Activated CD4-positive, alpha-beta memory T cell treated with anti-CD3 and anti-CD28 coated beads for 36 hours (primary cell): Measurements from ENCODE around the gene JUP. TPM values are rescaled to one million over a fixed set of nuclear protein-coding genes. Genes with fewer than 3 reads are reported as not detected.

Source experiments
- CTCF ChIA-PET: fragments of 350-600 bp; sonication (Branson Sonifier 250); formaldehyde crosslinking; loops from one replicate; lab custom pipeline; 2021; ENCODE audit warnings: antibody characterized with exemption, inconsistent platforms; lab: Charles Lee
- POLR2A ChIA-PET: fragments of 350-600 bp; sonication (Branson Sonifier 250); formaldehyde crosslinking; loops from one replicate; lab custom pipeline; 2021; ENCODE audit warnings: antibody characterized with exemption; lab: Charles Lee
- DNase-seq: peaks from one replicate; pipeline ENCODE4 v3.0.0-alpha.2; 2020
- H3K27ac Mint-ChIP-seq: one replicate; pipeline ENCODE4 v1.8.0; 2021; ENCODE audit warnings: mixed read lengths
- H3K27me3 Mint-ChIP-seq: one replicate; pipeline ENCODE4 v1.8.0; 2021; ENCODE audit warnings: mixed read lengths
- H3K36me3 Mint-ChIP-seq: one replicate; pipeline ENCODE4 v1.8.0; 2021; ENCODE audit warnings: mixed read lengths
- H3K4me1 Mint-ChIP-seq: one replicate; pipeline ENCODE4 v1.8.0; 2021; ENCODE audit warnings: low read depth, mixed read lengths
- H3K4me3 Mint-ChIP-seq: one replicate; pipeline ENCODE4 v1.8.0; 2021; ENCODE audit warnings: mild to moderate bottlenecking, mixed read lengths
- H3K9me3 Mint-ChIP-seq: one replicate; pipeline ENCODE4 v1.8.0; 2021; ENCODE audit warnings: mixed read lengths
- intact Hi-C: fragments of 100-400 bp; cut with micrococcal nuclease; formaldehyde crosslinking; loops from one replicate; pipeline ENCODE4 v1.15.1; 2023
- total RNA-seq, 2 experiments: library from RNA; stranded (reverse); gene quantifications; one replicate each; pipeline ENCODE4 v1.2.3, GENCODE V29; 2021

The JUP gene
- total RNA-seq, 2 experiments from 2014 or later = 0.12 to 0.29 TPM

DNA sequence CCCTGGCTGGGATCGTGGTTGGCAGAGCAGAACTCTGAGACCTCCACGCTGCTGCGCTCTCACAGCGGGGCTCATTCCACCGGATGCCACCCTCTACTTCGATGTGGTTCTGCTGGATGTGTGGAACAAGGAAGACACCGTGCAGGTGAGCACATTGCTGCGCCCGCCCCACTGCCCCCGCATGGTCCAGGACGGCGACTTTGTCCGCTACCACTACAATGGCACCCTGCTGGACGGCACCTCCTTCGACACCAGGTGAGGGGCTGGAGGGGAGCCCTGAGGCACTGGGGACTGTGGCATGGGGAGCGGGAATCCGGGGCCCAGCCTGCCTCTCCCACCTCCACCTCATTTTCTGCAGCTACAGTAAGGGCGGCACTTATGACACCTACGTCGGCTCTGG lies 31.5 kb upstream of the JUP start:
- ChIA-PET POLR2A (no interaction called here), CTCF (no interaction called here)
- DNase-seq = no peak
- no peaks in the 10 kb centered on the region for H3K9me3 Mint-ChIP-seq
- H3K4me1 Mint-ChIP-seq = peaks cover 3% of the 10 kb centered on the region
- peaks cover 1% of the 10 kb centered on the region for H3K27me3 Mint-ChIP-seq
- no peak overlapping the region for H3K27ac Mint-ChIP-seq
- no peak overlapping the region for H3K4me3 Mint-ChIP-seq
- intact Hi-C loops = no loop called here
- no peaks in the 10 kb centered on the region for H3K36me3 Mint-ChIP-seq

DNA sequence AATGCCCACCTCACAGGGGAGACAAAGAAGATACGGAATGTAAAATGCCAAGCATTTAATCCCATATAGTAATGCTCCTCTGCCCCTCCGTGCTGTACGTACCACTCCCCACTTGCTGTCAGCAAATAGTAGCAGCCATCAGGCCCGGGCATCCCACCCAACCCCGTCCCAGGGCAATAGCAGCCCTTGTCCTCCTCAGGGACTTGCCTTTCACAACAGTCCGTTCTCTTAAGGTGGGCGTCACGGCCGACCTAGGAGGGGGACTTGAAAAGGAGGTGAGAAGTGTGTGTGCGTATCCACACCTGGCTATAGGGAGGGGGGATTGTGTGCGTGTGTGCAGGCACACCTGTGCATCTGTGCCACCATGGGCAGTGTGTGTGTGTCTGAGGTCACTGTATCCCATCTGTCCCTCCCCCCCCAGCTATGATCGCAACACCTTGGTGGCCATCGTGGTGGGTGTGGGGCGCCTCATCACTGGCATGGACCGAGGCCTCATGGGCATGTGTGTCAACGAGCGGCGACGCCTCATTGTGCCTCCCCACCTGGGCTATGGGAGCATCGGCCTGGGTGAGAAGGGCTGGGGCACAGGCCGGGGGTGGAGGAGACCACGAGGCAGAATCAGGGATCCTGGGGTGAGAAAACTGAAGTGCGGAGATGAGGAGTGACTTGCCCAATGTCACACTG lies 30.3 kb upstream of the JUP start:
- H3K27ac Mint-ChIP-seq = no peak overlapping the region
- DNase-seq = no peak
- H3K36me3 Mint-ChIP-seq = no peaks in the 10 kb centered on the region
- intact Hi-C loops = no loop called here
- H3K9me3 Mint-ChIP-seq = no peaks in the 10 kb centered on the region
- H3K4me3 Mint-ChIP-seq = no peak overlapping the region
- peaks cover 4% of the 10 kb centered on the region for H3K27me3 Mint-ChIP-seq
- ChIA-PET CTCF (interaction anchor here (2.9 kb wide), 1 partner anchor 15 kb away, joined by 7 read pairs; no protein-coding TSS in a partner anchor), POLR2A (no interaction called here)
- peaks cover 9% of the 10 kb centered on the region for H3K4me1 Mint-ChIP-seq

DNA sequence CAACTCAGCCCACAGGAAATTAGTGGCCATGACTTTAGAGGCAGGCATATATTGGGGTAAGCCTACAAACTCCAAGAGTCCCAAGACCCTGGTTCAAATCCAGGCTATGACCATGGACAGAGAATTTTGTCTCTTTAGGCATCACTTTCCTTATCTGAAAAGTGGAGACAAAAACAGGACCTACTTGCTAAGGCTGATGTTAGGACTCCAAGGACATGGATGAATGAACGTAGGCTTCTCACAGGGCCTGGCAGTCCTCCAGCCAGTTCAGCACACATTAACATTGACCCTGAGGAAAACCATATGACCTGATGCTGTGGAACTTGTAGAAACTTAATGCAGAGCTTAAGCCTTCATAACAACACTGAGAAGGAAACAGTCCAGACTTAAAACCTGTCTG lies 27.7 kb upstream of the JUP start:
- ChIA-PET CTCF (interaction anchor here (2.9 kb wide), 1 partner anchor 13 kb away, joined by 7 read pairs; no protein-coding TSS in a partner anchor), POLR2A (interaction anchor here (1.0 kb wide), 1 partner anchor 51 kb away, joined by 4 read pairs; the partner anchor contains the start of gene KLHL11)
- Mint-ChIP-seq H3K4me3 (no peak overlapping the region), H3K27ac (no peak overlapping the region), H3K27me3 (peaks cover 4% of the 10 kb centered on the region), H3K4me1 (peaks cover 17% of the 10 kb centered on the region), H3K9me3 (no peaks in the 10 kb centered on the region), H3K36me3 (no peaks in the 10 kb centered on the region)
- no peak for DNase-seq
- intact Hi-C loops = no loop called here

DNA sequence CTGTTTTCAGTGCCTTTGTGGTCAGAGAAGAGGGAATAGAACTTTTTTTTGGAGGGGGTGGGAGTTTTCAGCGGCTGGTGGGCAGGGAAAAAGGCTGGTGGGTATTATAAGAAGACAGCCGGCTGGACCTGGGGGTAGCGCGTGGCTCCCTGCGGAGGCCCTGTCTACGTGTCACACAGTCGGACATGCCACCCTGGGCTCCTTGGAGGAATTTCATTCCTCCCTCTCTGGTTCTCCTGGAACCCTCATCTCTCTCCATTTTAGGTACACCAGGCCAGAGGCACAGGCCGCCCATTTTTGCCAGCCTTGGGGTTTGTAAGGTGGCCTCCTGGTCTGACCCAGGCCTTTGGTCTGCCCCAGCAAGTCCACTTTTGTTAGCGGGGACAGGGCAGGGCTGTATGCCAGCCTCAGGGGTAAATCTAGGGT lies 27.2 kb upstream of the JUP start:
- POLR2A ChIA-PET = no interaction called here
- CTCF ChIA-PET = interaction anchor here (2.9 kb wide), 1 partner anchor 12 kb away, joined by 7 read pairs; no protein-coding TSS in a partner anchor
- Mint-ChIP-seq H3K27me3 (peaks cover 4% of the 10 kb centered on the region), H3K9me3 (no peaks in the 10 kb centered on the region), H3K36me3 (no peaks in the 10 kb centered on the region), H3K4me1 (peaks cover 17% of the 10 kb centered on the region), H3K4me3 (no peak overlapping the region), H3K27ac (no peak overlapping the region)
- intact Hi-C loops = no loop called here
- no peak for DNase-seq

DNA sequence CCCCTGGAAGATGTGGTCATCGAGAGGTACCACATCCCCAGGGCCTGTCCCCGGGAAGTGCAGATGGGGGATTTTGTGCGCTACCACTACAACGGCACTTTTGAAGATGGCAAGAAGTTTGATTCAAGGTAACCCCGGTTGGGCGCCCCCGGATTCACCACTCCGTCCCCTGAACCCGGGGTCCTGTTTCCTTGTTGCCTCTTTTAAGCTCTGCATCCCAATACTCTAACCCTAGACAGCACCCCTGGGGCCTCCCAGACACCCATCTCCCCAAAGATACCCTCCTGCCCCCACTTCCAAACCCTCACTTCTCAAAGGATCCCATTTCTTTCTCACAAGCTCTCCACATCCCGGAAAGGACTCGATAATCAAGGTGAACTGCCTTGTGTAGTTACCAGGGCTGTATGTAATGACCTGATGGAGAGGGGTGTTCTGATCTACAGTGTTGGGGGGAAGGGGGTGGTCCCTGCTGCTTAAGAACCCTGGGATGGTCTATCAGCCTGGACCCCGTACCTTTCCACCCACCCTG lies 26.7 kb upstream of the JUP start:
- Mint-ChIP-seq H3K27ac (no peak overlapping the region), H3K4me1 (peaks cover 17% of the 10 kb centered on the region), H3K9me3 (no peaks in the 10 kb centered on the region), H3K27me3 (peaks cover 2% of the 10 kb centered on the region), H3K36me3 (no peaks in the 10 kb centered on the region), H3K4me3 (peak overlapping the region; percentile 39)
- DNase-seq = no peak
- ChIA-PET CTCF (interaction anchor here (0.7 kb wide), 1 partner anchor 75 kb away, joined by 4 read pairs; no protein-coding TSS in a partner anchor), POLR2A (no interaction called here)
- intact Hi-C loops = no loop called here

DNA sequence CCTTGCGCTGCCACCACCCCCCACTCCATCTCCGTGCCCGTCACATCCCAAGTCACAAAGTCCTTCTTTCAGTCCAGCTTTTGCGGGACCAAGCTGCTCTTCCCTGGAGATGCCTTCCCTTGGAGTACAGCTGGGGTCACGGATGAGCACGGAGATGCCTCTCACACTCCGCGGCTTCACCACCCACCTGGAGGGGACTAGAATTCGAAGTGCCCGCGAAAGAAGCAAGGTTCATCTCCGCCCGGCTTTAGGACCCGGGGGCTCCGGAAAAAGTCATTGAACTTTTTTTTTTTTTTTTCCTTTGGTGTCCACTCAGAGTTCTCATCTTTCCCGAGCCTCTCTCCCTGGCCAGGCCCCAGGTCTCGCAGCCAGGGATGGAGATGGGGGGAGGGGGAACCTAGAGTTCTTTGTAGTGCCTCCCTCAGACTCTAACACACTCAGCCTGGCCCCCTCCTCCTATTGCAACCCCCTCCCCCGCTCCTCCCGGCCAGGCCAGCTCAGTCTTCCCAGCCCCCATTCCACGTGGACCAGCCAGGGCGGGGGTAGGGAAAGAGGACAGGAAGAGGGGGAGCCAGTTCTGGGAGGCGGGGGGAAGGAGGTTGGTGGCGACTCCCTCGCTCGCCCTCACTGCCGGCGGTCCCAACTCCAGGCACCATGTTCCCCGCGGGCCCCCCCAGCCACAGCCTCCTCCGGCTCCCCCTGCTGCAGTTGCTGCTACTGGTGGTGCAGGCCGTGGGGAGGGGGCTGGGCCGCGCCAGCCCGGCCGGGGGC lies 26.1 kb upstream of the JUP start, which contains the start of gene FKBP10:
TSS of gene FKBP10 (plus strand) at position 624 of the 771 bp plus-strand sequence. CDS start at position 655, 31 bp downstream.
- DNase-seq = peak; percentile 41
- Mint-ChIP-seq H3K4me1 (peaks cover 17% of the 10 kb centered on the region), H3K27ac (peak within 1 kb of the TSS; percentile 30), H3K27me3 (peaks cover 2% of the 10 kb centered on the region), H3K36me3 (no peaks in the 10 kb centered on the region), H3K9me3 (no peaks in the 10 kb centered on the region), H3K4me3 (peak within 1 kb of the TSS; percentile 82)
- intact Hi-C loops = no loop called here
- ChIA-PET CTCF (interaction anchor here (0.7 to 3.1 kb wide), 10 partner anchors 10 to 207 kb away, joined by 3 to 27 read pairs (median 6); partner anchors contain the start of genes JUP and NKIRAS2), POLR2A (interaction anchor here (1.1 to 2.0 kb wide), 2 partner anchors 27 to 124 kb away, joined by 4 to 7 read pairs; partner anchors contain the start of gene EIF1)

DNA sequence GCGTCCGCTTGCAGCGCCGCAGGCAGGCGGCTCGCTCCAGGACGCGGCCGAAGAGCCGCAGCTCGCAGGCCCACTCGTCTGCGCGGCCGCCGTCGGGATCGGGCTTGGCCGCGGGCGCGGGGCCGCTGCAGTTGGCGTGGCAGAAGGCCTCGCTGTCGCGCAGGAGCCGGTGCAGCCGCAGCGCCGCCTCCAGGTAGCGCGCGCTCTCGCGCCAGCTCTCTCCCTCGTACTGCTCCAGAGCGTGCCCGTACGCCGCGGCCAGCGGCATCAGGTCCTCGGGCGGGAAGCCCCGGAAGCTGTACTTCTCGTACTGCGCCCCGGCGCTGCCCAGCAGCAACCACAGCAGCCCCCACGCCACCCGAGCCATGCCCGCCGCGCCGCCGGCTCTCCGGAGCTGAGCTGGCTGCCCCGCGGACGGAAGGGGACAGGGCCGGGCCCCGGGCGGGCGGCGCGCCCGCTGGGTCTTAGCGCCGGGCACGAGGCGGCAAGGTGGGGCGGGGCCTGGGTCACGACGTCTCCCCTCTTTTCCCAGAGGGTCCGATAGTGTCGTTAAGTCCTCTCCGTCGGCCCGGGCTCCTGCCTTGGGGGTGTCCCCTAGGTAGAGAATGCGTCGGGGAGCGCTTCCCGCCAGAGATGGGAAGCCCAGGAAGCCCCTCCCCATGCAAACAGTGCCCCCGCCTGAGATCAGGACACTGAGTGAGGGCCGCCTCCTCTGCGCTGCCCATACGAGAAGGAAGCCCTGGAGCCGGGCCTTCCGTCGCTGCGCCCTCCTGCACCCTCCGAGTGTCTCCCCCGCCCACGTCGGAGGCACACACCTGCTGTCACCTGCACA lies 25.3 kb upstream of the JUP start, which contains the start of gene P3H4:
TSS of gene P3H4 (minus strand) at position 401 of the 832 bp plus-strand sequence. CDS start at position 367, 34 bp downstream.
- ChIA-PET POLR2A (interaction anchor here (0.7 to 2.0 kb wide), 4 partner anchors 26 to 148 kb away, joined by 3 to 7 read pairs (median 4); partner anchors contain the start of gene EIF1), CTCF (interaction anchor here (0.5 to 3.1 kb wide), 20 partner anchors 8 to 370 kb away, joined by 3 to 27 read pairs (median 4); partner anchors contain the start of genes EIF1, JUP, KCNH4 and NKIRAS2)
- Mint-ChIP-seq H3K4me3 (peak within 1 kb of the TSS; percentile 82), H3K36me3 (no peaks in the 10 kb centered on the region), H3K27ac (peak within 1 kb of the TSS; percentile 30), H3K4me1 (peaks cover 17% of the 10 kb centered on the region), H3K27me3 (peaks cover 2% of the 10 kb centered on the region), H3K9me3 (no peaks in the 10 kb centered on the region)
- peak; percentile 80 for DNase-seq
- intact Hi-C loops = no loop called here

DNA sequence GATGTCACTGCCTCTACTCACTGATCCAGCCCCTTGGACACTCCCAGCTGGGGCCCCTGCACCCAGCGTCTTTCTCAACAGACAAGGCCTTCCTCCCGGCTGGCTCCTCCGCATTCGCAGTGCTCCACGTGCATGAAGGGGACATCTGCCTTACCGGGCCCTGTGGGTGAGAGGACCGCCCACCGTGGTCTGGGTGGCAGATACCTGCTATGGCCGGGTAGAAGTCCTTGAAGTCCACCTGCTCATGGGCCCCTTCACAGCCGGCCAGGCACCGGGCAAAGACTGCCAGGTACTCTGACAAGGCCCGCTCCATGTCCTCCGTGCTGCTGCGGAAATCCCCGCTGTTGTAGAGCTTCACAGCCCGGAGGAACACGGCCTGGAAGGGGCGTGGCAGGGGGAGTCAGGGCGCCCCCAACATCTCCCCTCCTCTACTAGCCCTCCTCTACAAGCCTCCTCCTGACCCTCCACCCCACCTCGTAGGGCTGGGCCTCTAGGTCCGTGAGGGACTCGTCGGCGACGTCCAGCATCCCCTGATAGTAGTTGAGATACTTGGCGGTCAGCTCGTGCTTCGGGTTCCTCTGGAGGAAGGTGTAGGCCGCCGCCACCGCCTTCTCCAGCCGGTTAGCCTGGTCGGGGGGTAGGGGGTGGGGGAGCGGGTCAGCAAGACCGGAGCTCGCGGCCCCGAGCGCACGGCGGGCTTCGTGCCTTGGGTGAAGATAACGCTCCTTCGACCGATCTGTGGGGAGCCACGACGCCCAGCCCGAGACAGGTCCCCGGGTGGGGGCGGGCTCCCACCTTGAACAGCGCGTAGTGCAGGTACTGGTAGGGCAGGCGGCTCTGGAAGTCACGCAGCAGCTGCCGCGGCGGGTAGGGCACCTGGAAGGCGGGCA lies 24.4 kb upstream of the JUP start:
- Mint-ChIP-seq H3K36me3 (no peaks in the 10 kb centered on the region), H3K27ac (no peak overlapping the region), H3K9me3 (no peaks in the 10 kb centered on the region), H3K27me3 (peaks cover 2% of the 10 kb centered on the region), H3K4me3 (peak overlapping the region; percentile 59), H3K4me1 (peaks cover 17% of the 10 kb centered on the region)
- intact Hi-C loops = no loop called here
- CTCF ChIA-PET = interaction anchor here (0.5 to 3.1 kb wide), 17 partner anchors 9 to 371 kb away, joined by 3 to 27 read pairs (median 5); partner anchors contain the start of genes EIF1, JUP, KCNH4 and ODAD4
- POLR2A ChIA-PET = interaction anchor here (0.7 to 2.0 kb wide), 4 partner anchors 25 to 149 kb away, joined by 3 to 7 read pairs (median 4); partner anchors contain the start of gene EIF1
- no peak for DNase-seq

DNA sequence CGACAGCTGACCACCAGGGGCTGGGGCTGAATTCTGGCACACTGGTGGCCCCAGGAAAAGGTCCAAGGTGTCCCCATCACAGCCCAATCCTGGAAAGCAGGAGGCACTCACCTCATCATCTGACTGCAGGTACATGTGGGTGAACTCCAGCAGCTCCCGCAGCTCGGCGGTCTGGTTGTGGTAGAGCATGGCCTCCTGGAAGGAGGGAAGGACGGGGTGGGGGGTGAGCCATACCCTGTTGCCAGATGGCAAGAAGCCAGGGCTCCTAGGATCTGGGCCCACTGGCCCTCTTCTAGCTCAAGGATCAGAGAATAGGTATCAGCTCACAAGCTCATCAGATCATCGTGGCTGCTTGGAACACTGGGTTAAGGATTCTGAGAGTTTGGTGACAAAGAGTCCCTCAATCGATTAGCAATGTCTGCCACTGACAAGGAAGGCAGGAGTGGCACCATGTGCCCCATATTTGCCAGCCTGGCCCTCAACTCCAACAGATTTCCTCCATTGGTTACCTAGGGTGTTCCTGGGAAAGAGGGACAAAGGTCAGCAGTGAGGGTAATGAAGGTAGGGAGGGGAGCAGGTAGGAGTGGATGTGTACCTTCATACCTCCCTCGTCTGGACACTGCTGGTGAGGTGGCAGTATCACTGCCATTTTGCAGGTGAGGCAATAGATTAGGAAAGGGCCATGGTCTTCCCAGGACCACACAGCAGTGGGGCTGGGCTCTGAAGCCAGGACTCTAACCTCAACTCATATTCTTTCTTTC lies 20.4 kb upstream of the JUP start:
- H3K27ac Mint-ChIP-seq = no peak overlapping the region
- peaks cover 8% of the 10 kb centered on the region for H3K4me1 Mint-ChIP-seq
- no peak for DNase-seq
- no peaks in the 10 kb centered on the region for H3K9me3 Mint-ChIP-seq
- no peaks in the 10 kb centered on the region for H3K27me3 Mint-ChIP-seq
- ChIA-PET CTCF (interaction anchor here (0.6 kb wide), 1 partner anchor 47 kb away, joined by 3 read pairs; no protein-coding TSS in a partner anchor), POLR2A (no interaction called here)
- no peaks in the 10 kb centered on the region for H3K36me3 Mint-ChIP-seq
- no peak overlapping the region for H3K4me3 Mint-ChIP-seq
- intact Hi-C loops = no loop called here
